H9 (cell line): ENCODE measurements around the gene SDHB. TPM values are rescaled to one million over a fixed set of nuclear protein-coding genes. Genes with fewer than 3 reads are reported as not detected.

Experiments used
- DNase-seq: peaks from one replicate; pipeline ENCODE4 v3.0.0-alpha.2; 2017
- H2AFZ ChIP-seq: one replicate; pipeline ENCODE4 v1.6.1; 2013; ENCODE audit warnings: mild to moderate bottlenecking, low read length, control low read depth, moderate library complexity
- H2AK5ac ChIP-seq: 2 replicates; pipeline ENCODE4 v1.6.1; 2013; ENCODE audit warnings: low read length, control low read depth, mixed read lengths; ENCODE audit not compliant: insufficient read length
- H2BK120ac ChIP-seq: one replicate; pipeline ENCODE4 v1.6.1; 2013; ENCODE audit warnings: low read depth, mild to moderate bottlenecking, low read length, control low read depth, inconsistent platforms; ENCODE audit not compliant: poor library complexity, severe bottlenecking
- H2BK12ac ChIP-seq: 2 replicates; pipeline ENCODE4 v1.6.1; 2013; ENCODE audit warnings: low read length, control low read depth, mixed read lengths, low read depth; ENCODE audit not compliant: insufficient read length
- H2BK15ac ChIP-seq: 2 replicates; pipeline ENCODE4 v1.6.1; 2013; ENCODE audit warnings: low read depth, low read length, control low read depth
- H2BK20ac ChIP-seq: one replicate; pipeline ENCODE4 v1.6.1; 2013; ENCODE audit warnings: low read depth, mild to moderate bottlenecking, low read length, control low read depth, inconsistent platforms; ENCODE audit not compliant: poor library complexity, severe bottlenecking
- H2BK5ac ChIP-seq: 2 replicates; pipeline ENCODE4 v1.6.1; 2013; ENCODE audit warnings: low read length, control low read depth, mixed read lengths; ENCODE audit not compliant: insufficient read length
- H3K14ac ChIP-seq: 2 replicates; pipeline ENCODE4 v1.6.1; 2013; ENCODE audit warnings: low read length, control low read depth; ENCODE audit not compliant: insufficient read depth
- H3K18ac ChIP-seq: 2 replicates; pipeline ENCODE4 v1.6.1; 2013; ENCODE audit warnings: low read depth, mild to moderate bottlenecking, mixed read lengths, low read length, control low read depth; ENCODE audit not compliant: insufficient read length
- H3K23ac ChIP-seq: 2 replicates; pipeline ENCODE4 v1.6.1; 2013; ENCODE audit warnings: low read length, control low read depth, mixed read lengths, low read depth; ENCODE audit not compliant: insufficient read length
- H3K23me2 ChIP-seq: 2 replicates; pipeline ENCODE4 v1.6.1; 2013; ENCODE audit warnings: low read depth, mild to moderate bottlenecking, mixed read lengths, low read length, control low read depth; ENCODE audit not compliant: insufficient read length, poor library complexity, severe bottlenecking
- H3K27ac ChIP-seq: 2 replicates; pipeline ENCODE4 v1.5.1; 2013; ENCODE audit warnings: low read length, control low read depth, mixed read lengths, low read depth; ENCODE audit not compliant: insufficient read length
- H3K27me3 ChIP-seq: 2 replicates; pipeline ENCODE4 v1.6.1; 2013; ENCODE audit warnings: low read length, control low read depth, inconsistent platforms; ENCODE audit not compliant: insufficient read depth
- H3K4ac ChIP-seq: 2 replicates; pipeline ENCODE4 v1.6.1; 2013; ENCODE audit warnings: low read depth, mild to moderate bottlenecking, control low read depth, inconsistent platforms, low read length, moderate library complexity
- H3K4me1 ChIP-seq: 2 replicates; pipeline ENCODE4 v1.6.1; 2013; ENCODE audit warnings: low read length, control low read depth, inconsistent platforms; ENCODE audit not compliant: insufficient read depth
- H3K4me2 ChIP-seq: 2 replicates; pipeline ENCODE4 v1.6.1; 2013; ENCODE audit warnings: low read length, control low read depth, mixed read lengths; ENCODE audit not compliant: insufficient read length, insufficient read depth
- H3K56ac ChIP-seq: 2 replicates; pipeline ENCODE4 v1.6.1; 2013; ENCODE audit warnings: low read depth, mild to moderate bottlenecking, mixed read lengths, low read length, control low read depth; ENCODE audit not compliant: insufficient read length
- H3K79me1 ChIP-seq: 2 replicates; pipeline ENCODE4 v1.6.1; 2013; ENCODE audit warnings: low read depth, mild to moderate bottlenecking, moderate library complexity, low read length, control low read depth, inconsistent platforms; ENCODE audit not compliant: insufficient read depth, poor library complexity, severe bottlenecking
- H3K79me2 ChIP-seq: 2 replicates; pipeline ENCODE4 v1.6.1; 2013; ENCODE audit warnings: low read length, control low read depth, inconsistent platforms; ENCODE audit not compliant: insufficient read depth
- H3K9ac ChIP-seq: 2 replicates; pipeline ENCODE4 v1.6.1; 2013; ENCODE audit warnings: low read length, control low read depth, mixed read lengths; ENCODE audit not compliant: insufficient read length; ENCODE audit errors: extremely low read depth
- H3K9me3 ChIP-seq: one replicate; pipeline ENCODE4 v1.6.1; 2013; ENCODE audit warnings: low read depth, low read length, inconsistent platforms; ENCODE audit not compliant: control insufficient read depth
- H3T11ph ChIP-seq: one replicate; pipeline ENCODE4 v1.6.1; 2013; ENCODE audit warnings: mild to moderate bottlenecking, low read length, control low read depth, inconsistent platforms
- H4K20me1 ChIP-seq: one replicate; pipeline ENCODE4 v1.6.1; 2013; ENCODE audit not compliant: control insufficient read depth, insufficient read length, insufficient read depth
- H4K5ac ChIP-seq: 2 replicates; pipeline ENCODE4 v1.6.1; 2013; ENCODE audit warnings: low read depth, mild to moderate bottlenecking, mixed read lengths, low read length, control low read depth; ENCODE audit not compliant: insufficient read length
- H4K8ac ChIP-seq: replicated peaks from 2 replicates; pipeline ENCODE4 v1.6.1; 2013; ENCODE audit warnings: low read length, control low read depth, mixed read lengths, low read depth; ENCODE audit not compliant: insufficient read length
- H4K91ac ChIP-seq: 2 replicates; pipeline ENCODE4 v1.6.1; 2013; ENCODE audit warnings: low read depth, mild to moderate bottlenecking, moderate library complexity, mixed read lengths, low read length, control low read depth; ENCODE audit not compliant: insufficient read length
- H3K27ac Mint-ChIP-seq, 3 experiments: 2 replicates in 2 of 3; 3 replicates in 1 of 3; pipeline ENCODE4 v1.8.0; 2020 to 2021; ENCODE audit warnings: mixed read lengths in 3 of 3, mild to moderate bottlenecking in 1 of 3, moderate library complexity in 1 of 3
- H3K27me3 Mint-ChIP-seq: 2 replicates; pipeline ENCODE4 v1.8.0; 2021; ENCODE audit warnings: low read depth, mild to moderate bottlenecking, moderate library complexity, mixed read lengths
- H3K36me3 Mint-ChIP-seq, 3 experiments: 2 replicates in 2 of 3; 3 replicates in 1 of 3; pipeline ENCODE4 v1.8.0; 2020 to 2021; ENCODE audit warnings: low read depth in 3 of 3, mixed read lengths in 3 of 3; ENCODE audit not compliant: insufficient read depth in 1 of 3
- H3K4me1 Mint-ChIP-seq, 2 experiments: 2 replicates each; pipeline ENCODE4 v1.8.0; 2020; ENCODE audit warnings: mixed read lengths in 2 of 2
- H3K4me3 Mint-ChIP-seq, 2 experiments: 2 replicates in 1 of 2; 3 replicates in 1 of 2; pipeline ENCODE4 v1.8.0; 2020 to 2021; ENCODE audit warnings: mild to moderate bottlenecking in 2 of 2, mixed read lengths in 2 of 2, moderate library complexity in 1 of 2
- H3K9me3 Mint-ChIP-seq, 2 experiments: 2 replicates in 1 of 2; 3 replicates in 1 of 2; pipeline ENCODE4 v1.8.0; 2020; ENCODE audit warnings: mild to moderate bottlenecking in 2 of 2, mixed read lengths in 2 of 2, moderate library complexity in 1 of 2
- WGBS: extraction: QIAGEN DNeasy Blood & Tissue Kit; methylation state at CpG from one replicate; pipeline ENCODE4 v1.1.7; 2013; ENCODE audit warnings: missing lambda C conversion rate, low lambda C conversion rate, mixed read lengths; ENCODE audit not compliant: insufficient read length; ENCODE audit errors: extremely low coverage; 5-methylcytosine and 5-hydroxymethylcytosine counted together
- total RNA-seq: library from RNA; stranded (reverse); gene quantifications from 2 replicates; pipeline ENCODE4 v1.2.1, GENCODE V29; 2021
- TF ChIP-seq, protein P1 (sequence below): fragments of 200-600 bp; sonication (generic); conservative IDR thresholded peaks from 3 replicates; pipeline ENCODE4 v1.8.0; 2021; ENCODE audit warnings: antibody characterized with exemption, mild to moderate bottlenecking

The SDHB gene
- total RNA-seq, 1 experiment from 2014 or later: 77.5 TPM

DNA sequence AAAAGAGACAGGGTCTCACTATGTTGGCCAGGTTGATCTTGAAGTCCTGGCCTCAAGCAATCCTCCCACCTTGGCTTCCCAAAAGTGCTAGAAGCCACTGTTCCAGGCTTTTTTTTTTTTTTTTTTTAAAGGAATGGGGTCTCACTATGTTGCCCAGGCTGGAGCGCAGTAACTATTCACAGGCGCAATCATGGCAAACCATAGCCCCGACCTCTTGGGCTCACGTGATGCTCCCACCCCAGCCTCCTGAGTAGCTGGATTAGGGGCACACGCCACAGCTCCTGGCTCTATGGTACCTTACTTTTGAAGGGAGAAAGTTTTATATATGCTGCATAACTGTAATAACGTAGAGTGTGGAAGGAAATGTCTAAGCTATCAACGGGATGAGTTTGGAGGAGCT lies 36.4 kb downstream of the SDHB start:
- H2AK5ac ChIP-seq: no peak overlapping the region
- no peak overlapping the region for H4K91ac ChIP-seq
- Mint-ChIP-seq H3K27me3 (no peaks in the 10 kb centered on the region), H3K4me3 (no peak overlapping the region), H3K9me3 (no peaks in the 10 kb centered on the region), H3K27ac (no peak overlapping the region), H3K36me3 (peaks cover 18 to 48% (median 41%) of the 10 kb centered on the region in 3 experiments; a peak in 6 of 7 replicates), H3K4me1 (peaks cover 38 to 40% of the 10 kb centered on the region in 2 experiments)
- no peak overlapping the region for H2BK120ac ChIP-seq
- H3K9ac ChIP-seq: no peak overlapping the region
- no peak overlapping the region for H2BK12ac ChIP-seq
- no peak overlapping the region for H3T11ph ChIP-seq
- H3K27ac ChIP-seq: no peak overlapping the region
- H3K56ac ChIP-seq: no peak overlapping the region
- no peaks in the 10 kb centered on the region for H3K23me2 ChIP-seq
- no peaks in the 10 kb centered on the region for H3K79me1 ChIP-seq
- H4K20me1 ChIP-seq: no peaks in the 10 kb centered on the region
- H2BK15ac ChIP-seq: no peak overlapping the region
- H3K14ac ChIP-seq: no peak overlapping the region
- no peak overlapping the region for H4K5ac ChIP-seq
- H3K27me3 ChIP-seq: no peaks in the 10 kb centered on the region
- H2BK5ac ChIP-seq: no peak overlapping the region
- H3K18ac ChIP-seq: no peak overlapping the region
- H3K4me1 ChIP-seq: peaks cover 18% of the 10 kb centered on the region
- no CpG with 5 or more reads among the region's 7 CpGs for WGBS
- no peak overlapping the region for H3K4me2 ChIP-seq
- DNase-seq: no peak
- no peak overlapping the region for H4K8ac ChIP-seq
- TF ChIP-seq, protein P1, sequence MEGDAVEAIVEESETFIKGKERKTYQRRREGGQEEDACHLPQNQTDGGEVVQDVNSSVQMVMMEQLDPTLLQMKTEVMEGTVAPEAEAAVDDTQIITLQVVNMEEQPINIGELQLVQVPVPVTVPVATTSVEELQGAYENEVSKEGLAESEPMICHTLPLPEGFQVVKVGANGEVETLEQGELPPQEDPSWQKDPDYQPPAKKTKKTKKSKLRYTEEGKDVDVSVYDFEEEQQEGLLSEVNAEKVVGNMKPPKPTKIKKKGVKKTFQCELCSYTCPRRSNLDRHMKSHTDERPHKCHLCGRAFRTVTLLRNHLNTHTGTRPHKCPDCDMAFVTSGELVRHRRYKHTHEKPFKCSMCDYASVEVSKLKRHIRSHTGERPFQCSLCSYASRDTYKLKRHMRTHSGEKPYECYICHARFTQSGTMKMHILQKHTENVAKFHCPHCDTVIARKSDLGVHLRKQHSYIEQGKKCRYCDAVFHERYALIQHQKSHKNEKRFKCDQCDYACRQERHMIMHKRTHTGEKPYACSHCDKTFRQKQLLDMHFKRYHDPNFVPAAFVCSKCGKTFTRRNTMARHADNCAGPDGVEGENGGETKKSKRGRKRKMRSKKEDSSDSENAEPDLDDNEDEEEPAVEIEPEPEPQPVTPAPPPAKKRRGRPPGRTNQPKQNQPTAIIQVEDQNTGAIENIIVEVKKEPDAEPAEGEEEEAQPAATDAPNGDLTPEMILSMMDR: no peak
- H3K9me3 ChIP-seq: no peaks in the 10 kb centered on the region
- H3K4ac ChIP-seq: no peak overlapping the region
- no peak overlapping the region for H2AFZ ChIP-seq
- H3K23ac ChIP-seq: no peak overlapping the region
- no peaks in the 10 kb centered on the region for H3K79me2 ChIP-seq
- H2BK20ac ChIP-seq: no peak overlapping the region
